ENCODE results near the gene CNTFR. TPM values are rescaled to one million over a fixed set of nuclear protein-coding genes. Genes with fewer than 3 reads are reported as not detected.

Gene CNTFR
- total RNA-seq, 1 donor from 2014 or later, result 2.5 TPM

GRCh38 chr9:34594177-34594576 lies 4.7 kb upstream of the CNTFR start:
- H3K9me3 ChIP-seq, result no peaks in the 10 kb centered on the region
- intact Hi-C loops (cut with DNase I), result no loop called here
- DNase-seq, result no peak
- H3K36me3 ChIP-seq, result no peaks in the 10 kb centered on the region
- TF ChIP-seq, protein P1, sequence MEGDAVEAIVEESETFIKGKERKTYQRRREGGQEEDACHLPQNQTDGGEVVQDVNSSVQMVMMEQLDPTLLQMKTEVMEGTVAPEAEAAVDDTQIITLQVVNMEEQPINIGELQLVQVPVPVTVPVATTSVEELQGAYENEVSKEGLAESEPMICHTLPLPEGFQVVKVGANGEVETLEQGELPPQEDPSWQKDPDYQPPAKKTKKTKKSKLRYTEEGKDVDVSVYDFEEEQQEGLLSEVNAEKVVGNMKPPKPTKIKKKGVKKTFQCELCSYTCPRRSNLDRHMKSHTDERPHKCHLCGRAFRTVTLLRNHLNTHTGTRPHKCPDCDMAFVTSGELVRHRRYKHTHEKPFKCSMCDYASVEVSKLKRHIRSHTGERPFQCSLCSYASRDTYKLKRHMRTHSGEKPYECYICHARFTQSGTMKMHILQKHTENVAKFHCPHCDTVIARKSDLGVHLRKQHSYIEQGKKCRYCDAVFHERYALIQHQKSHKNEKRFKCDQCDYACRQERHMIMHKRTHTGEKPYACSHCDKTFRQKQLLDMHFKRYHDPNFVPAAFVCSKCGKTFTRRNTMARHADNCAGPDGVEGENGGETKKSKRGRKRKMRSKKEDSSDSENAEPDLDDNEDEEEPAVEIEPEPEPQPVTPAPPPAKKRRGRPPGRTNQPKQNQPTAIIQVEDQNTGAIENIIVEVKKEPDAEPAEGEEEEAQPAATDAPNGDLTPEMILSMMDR (IDR thresholded peaks at IDR 0.05), result no peak
- H3K27me3 ChIP-seq (ENCODE audit: low read depth), result peaks cover 45% of the 10 kb centered on the region
- H3K27ac ChIP-seq, result no peak overlapping the region
- peaks cover 34% of the 10 kb centered on the region for H3K4me1 ChIP-seq
- no peak for ATAC-seq
- no peak overlapping the region for H3K4me3 ChIP-seq

DNA sequence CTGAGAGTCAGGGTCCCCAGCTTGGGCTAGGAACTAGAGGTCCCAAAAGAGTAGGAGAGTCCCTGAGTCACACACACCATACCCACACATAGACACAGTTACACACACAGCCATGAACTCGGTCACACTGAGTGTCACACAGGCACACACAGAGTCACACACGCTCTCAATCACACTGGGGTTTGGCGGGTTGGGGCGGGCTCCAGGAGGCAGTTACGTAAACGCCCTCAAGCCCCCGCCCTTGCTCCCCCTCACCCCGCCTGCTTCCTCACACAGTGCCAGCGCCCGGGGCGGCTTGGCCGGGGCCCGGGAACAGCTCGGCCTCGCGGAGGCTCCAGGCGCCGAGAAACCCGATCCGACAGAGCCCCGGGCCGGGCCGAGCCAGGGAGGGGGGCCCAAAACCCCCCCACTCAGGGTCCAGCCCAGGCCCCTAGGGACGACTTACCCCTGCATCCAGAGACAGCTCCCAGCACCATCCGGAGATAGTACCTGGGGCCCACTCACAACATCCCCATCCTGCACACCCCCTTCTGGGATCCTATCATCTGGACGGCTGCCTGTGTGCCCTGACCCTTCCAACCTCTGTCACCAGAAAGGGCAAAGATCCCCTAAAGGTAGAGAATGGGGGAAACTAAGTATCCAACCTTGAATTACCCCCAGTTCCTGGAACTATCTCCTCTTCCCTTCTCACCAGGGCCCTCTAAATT lies 3.5 kb upstream of the CNTFR start:
- no peaks in the 10 kb centered on the region for H3K9me3 ChIP-seq
- no peaks in the 10 kb centered on the region for H3K36me3 ChIP-seq
- peaks cover 56% of the 10 kb centered on the region for H3K27me3 ChIP-seq (ENCODE audit: low read depth)
- peaks cover 38% of the 10 kb centered on the region for H3K4me1 ChIP-seq
- intact Hi-C loops (cut with DNase I), result no loop called here
- H3K4me3 ChIP-seq, result no peak overlapping the region
- DNase-seq (peak; percentile 73), ATAC-seq (peak; percentile 70 to 76)
- TF ChIP-seq, protein P1 (IDR thresholded peaks at IDR 0.05), result no peak
- peak overlapping the region; percentile 11 for H3K27ac ChIP-seq

DNA sequence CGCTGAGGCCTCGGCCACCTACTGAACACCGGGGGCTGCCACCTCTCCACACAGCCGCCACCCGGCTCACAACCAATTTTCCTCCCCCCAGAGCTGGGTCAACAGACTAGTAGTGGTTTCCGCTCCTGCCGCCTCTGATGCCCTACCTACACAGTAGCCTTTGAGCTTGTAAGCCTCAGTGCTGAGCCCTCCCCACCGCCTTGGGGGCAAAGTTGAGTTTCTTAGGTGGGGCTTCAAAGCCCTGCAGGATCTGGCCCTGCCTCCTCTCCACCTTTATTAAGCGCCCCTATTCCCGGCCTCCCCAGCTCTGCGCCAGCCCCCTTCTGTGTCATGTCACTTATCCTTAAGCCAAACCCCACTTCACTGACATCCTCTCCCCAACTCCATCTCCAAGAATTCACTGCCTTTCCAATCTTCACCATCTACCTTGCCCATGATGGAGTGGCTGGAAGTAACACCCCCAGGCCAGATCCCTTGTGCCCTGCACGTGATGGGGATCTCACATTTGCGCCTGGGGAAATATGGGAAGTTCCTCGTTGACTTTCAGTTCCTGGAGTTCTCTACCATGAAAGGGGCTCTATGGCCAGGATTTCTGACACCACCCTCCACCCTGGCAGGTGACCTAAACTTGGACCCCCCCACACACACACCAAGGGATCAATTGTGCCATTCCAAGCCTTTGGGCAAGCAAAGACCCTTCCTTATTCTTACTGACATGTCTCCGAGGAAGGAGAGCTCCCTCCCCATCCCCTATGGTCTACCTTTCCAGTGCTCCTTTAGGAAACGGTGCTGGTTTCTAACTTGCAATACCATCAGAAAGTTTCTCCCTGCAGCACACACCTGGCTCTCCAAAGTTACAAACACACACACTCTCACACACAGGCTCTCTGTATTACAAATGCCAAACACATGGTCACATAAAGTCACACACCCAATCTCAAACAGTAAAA lies 2.7 kb upstream of the CNTFR start:
- no peak for ATAC-seq
- Histone ChIP-seq H3K36me3 (no peaks in the 10 kb centered on the region), H3K27me3 (ENCODE audit: low read depth) (peaks cover 65% of the 10 kb centered on the region), H3K4me3 (peak overlapping the region; percentile 50), H3K4me1 (peaks cover 38% of the 10 kb centered on the region), H3K27ac (no peak overlapping the region), H3K9me3 (no peaks in the 10 kb centered on the region)
- no peak for DNase-seq
- TF ChIP-seq, protein P1 (IDR thresholded peaks at IDR 0.05), result peak; percentile 16
- intact Hi-C loops (cut with DNase I), result no loop called here

GRCh38 chr9:34591248-34591916 lies 1.9 kb upstream of the CNTFR start:
- H3K4me3 ChIP-seq, result peak overlapping the region; percentile 50
- TF ChIP-seq, protein P1 (IDR thresholded peaks at IDR 0.05), result peak; percentile 96
- intact Hi-C loops (cut with DNase I), result no loop called here
- H3K9me3 ChIP-seq, result no peaks in the 10 kb centered on the region
- H3K27ac ChIP-seq, result no peak overlapping the region
- peaks cover 73% of the 10 kb centered on the region for H3K27me3 ChIP-seq (ENCODE audit: low read depth)
- DNase-seq (peak; percentile 90), ATAC-seq (peak; percentile 91 to 94)
- no peaks in the 10 kb centered on the region for H3K36me3 ChIP-seq
- H3K4me1 ChIP-seq, result peaks cover 38% of the 10 kb centered on the region
